ENCODE data around the gene ZNF385C.
A peak's percentile ranks its signal among the peaks of the same experiment; 100 is the strongest.

ZNF385C gene

GRCh38 chr17:42009170-42009569, 89.1 kb downstream of the ZNF385C start:
- TF ChIP-seq POLR2A (IDR thresholded peaks at IDR 0.05; ENCODE audit: extremely low read depth, insufficient read length) (no peak), MYC (IDR thresholded peaks at IDR 0.05; ENCODE audit: low read depth, low read length) (no peak), CTCF (IDR thresholded peaks at IDR 0.05; ENCODE audit: low read depth, low read length) (no peak), MAX (IDR thresholded peaks at IDR 0.05; ENCODE audit: low read depth, low read length) (no peak)
- DNase-seq (ENCODE audit: low read depth): peak; percentile 30

GRCh38 chr17:42005166-42005565, 93.1 kb downstream of the ZNF385C start:
- DNase-seq (ENCODE audit: low read depth): no peak
- TF ChIP-seq POLR2A (IDR thresholded peaks at IDR 0.05; ENCODE audit: extremely low read depth, insufficient read length): no peak
- no peak for TF ChIP-seq MYC (IDR thresholded peaks at IDR 0.05; ENCODE audit: low read depth, low read length)
- TF ChIP-seq CTCF (IDR thresholded peaks at IDR 0.05; ENCODE audit: low read depth, low read length): no peak
- no peak for TF ChIP-seq MAX (IDR thresholded peaks at IDR 0.05; ENCODE audit: low read depth, low read length)
- no peak overlapping the region for H3K4me3 ChIP-seq (ENCODE audit: low read depth, low read length)

More at GRCh38 chr17:42009170-42009569, 89.1 kb downstream of the ZNF385C start:
- H3K4me3 ChIP-seq (ENCODE audit: low read depth, low read length): no peak overlapping the region

GRCh38 chr17:42002792-42003301, 95.4 kb downstream of the ZNF385C start:
- no peak for TF ChIP-seq POLR2A (IDR thresholded peaks at IDR 0.05; ENCODE audit: extremely low read depth, insufficient read length)
- TF ChIP-seq CTCF (IDR thresholded peaks at IDR 0.05; ENCODE audit: low read depth, low read length): no peak
- TF ChIP-seq MAX (IDR thresholded peaks at IDR 0.05; ENCODE audit: low read depth, low read length): no peak
- no peak for DNase-seq (ENCODE audit: low read depth)
- no peak overlapping the region for H3K4me3 ChIP-seq (ENCODE audit: low read depth, low read length)

GRCh38 chr17:42002175-42002791, 96.0 kb downstream of the ZNF385C start:
- TF ChIP-seq MAX (IDR thresholded peaks at IDR 0.05; ENCODE audit: low read depth, low read length): no peak
- no peak for TF ChIP-seq MYC (IDR thresholded peaks at IDR 0.05; ENCODE audit: low read depth, low read length)
- TF ChIP-seq CTCF (IDR thresholded peaks at IDR 0.05; ENCODE audit: low read depth, low read length): no peak
- TF ChIP-seq POLR2A (IDR thresholded peaks at IDR 0.05; ENCODE audit: extremely low read depth, insufficient read length): no peak
- H3K4me3 ChIP-seq (ENCODE audit: low read depth, low read length): no peak overlapping the region
- no peak for DNase-seq (ENCODE audit: low read depth)

- DNase-seq (ENCODE audit: low read depth): no peak
- no peak overlapping the region for H3K4me3 ChIP-seq (ENCODE audit: low read depth, low read length)
- TF ChIP-seq POLR2A (IDR thresholded peaks at IDR 0.05; ENCODE audit: extremely low read depth, insufficient read length): no peak
- TF ChIP-seq MAX (IDR thresholded peaks at IDR 0.05; ENCODE audit: low read depth, low read length): no peak
- no peak for TF ChIP-seq CTCF (IDR thresholded peaks at IDR 0.05; ENCODE audit: low read depth, low read length)
- TF ChIP-seq MYC (IDR thresholded peaks at IDR 0.05; ENCODE audit: low read depth, low read length): no peak
Measured at GRCh38 chr17:42001729-42002128, 96.5 kb downstream of the ZNF385C start.

All from NB4 (cell line).